Keratinocyte (primary cell): Measurements from ENCODE around the gene LIPF.

Source experiments
- EZH2 ChIP-seq: IDR thresholded peaks from one replicate; pipeline ENCODE4 v1.6.1; 2012; ENCODE audit warnings: inconsistent platforms, mild to moderate bottlenecking, low read length, moderate library complexity
- TF ChIP-seq, protein P1 (sequence below), 3 experiments: IDR thresholded peaks in 1 of 3; conservative IDR thresholded peaks in 1 of 3; optimal IDR thresholded peaks in 1 of 3; 2 replicates in 2 of 3; 3 replicates in 1 of 3; pipeline versions ENCODE3 to v1.5.1; 2011; ENCODE audit warnings: low read length in 3 of 3, mild to moderate bottlenecking in 3 of 3, moderate library complexity in 2 of 3, control low read depth in 1 of 3, inconsistent platforms in 1 of 3; ENCODE audit not compliant: insufficient read depth in 2 of 3; ENCODE audit errors: extremely low read depth in 1 of 3

DNA sequence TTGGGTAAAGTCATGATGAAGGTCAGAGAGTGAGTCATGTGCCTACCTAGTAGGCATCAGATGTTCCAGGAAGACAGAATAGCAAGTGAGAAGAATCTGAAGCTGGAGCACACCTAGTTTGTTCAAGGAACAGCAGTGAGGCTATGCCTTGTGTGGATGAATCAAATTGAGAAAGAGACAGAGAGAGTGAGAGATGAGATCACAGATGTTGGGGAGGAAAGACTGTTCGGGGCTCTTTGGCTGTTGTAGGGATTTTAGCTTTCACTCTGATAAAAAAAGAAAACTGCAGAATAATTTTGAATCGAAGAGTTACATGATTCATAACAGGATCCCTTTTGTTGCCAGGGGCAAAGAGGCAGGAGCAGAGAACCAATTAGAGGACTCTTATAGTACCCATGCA is 6.3 kb downstream of the LIPF start:
- TF ChIP-seq, protein P1, sequence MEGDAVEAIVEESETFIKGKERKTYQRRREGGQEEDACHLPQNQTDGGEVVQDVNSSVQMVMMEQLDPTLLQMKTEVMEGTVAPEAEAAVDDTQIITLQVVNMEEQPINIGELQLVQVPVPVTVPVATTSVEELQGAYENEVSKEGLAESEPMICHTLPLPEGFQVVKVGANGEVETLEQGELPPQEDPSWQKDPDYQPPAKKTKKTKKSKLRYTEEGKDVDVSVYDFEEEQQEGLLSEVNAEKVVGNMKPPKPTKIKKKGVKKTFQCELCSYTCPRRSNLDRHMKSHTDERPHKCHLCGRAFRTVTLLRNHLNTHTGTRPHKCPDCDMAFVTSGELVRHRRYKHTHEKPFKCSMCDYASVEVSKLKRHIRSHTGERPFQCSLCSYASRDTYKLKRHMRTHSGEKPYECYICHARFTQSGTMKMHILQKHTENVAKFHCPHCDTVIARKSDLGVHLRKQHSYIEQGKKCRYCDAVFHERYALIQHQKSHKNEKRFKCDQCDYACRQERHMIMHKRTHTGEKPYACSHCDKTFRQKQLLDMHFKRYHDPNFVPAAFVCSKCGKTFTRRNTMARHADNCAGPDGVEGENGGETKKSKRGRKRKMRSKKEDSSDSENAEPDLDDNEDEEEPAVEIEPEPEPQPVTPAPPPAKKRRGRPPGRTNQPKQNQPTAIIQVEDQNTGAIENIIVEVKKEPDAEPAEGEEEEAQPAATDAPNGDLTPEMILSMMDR (optimal IDR thresholded peaks at IDR 0.05 in 1 of 3, IDR thresholded peaks at IDR 0.05 in 1 of 3, conservative IDR thresholded peaks at IDR 0.05 in 1 of 3; ENCODE audit: extremely low read depth in 1 of 3, insufficient read depth in 2 of 3, low read length in 3 of 3) = no peak
- no peak for TF ChIP-seq EZH2
